KMS-11 (cell line): ENCODE data around the gene NAPB.

Source experiments
- H2AFZ ChIP-seq: fragments of 200-600 bp; sonication (generic); 2 replicates; pipeline ENCODE4 v1.6.1; 2016; ENCODE audit warnings: antibody characterized with exemption, mixed run types, low read depth
- H3K27ac ChIP-seq: fragments of 200-600 bp; sonication (generic); 2 replicates; pipeline ENCODE4 v1.6.1; 2016; ENCODE audit warnings: mild to moderate bottlenecking, mixed run types
- H3K27me3 ChIP-seq: fragments of 200-600 bp; sonication (generic); 2 replicates; pipeline ENCODE4 v1.6.1; 2017; ENCODE audit warnings: mild to moderate bottlenecking, low read depth, mixed run types, moderate library complexity; ENCODE audit not compliant: insufficient read depth
- H3K36me3 ChIP-seq: fragments of 200-600 bp; sonication (generic); 2 replicates; pipeline ENCODE4 v1.6.1; 2017; ENCODE audit warnings: mild to moderate bottlenecking, mixed run types; ENCODE audit not compliant: insufficient read depth
- H3K4me1 ChIP-seq: fragments of 200-600 bp; sonication (generic); 2 replicates; pipeline ENCODE4 v1.6.1; 2016; ENCODE audit warnings: mild to moderate bottlenecking, low read depth, mixed run types; ENCODE audit not compliant: poor library complexity, severe bottlenecking
- H3K4me2 ChIP-seq: fragments of 200-600 bp; sonication (generic); 2 replicates; pipeline ENCODE4 v1.7.0; 2016; ENCODE audit warnings: mild to moderate bottlenecking, mixed run types
- H3K4me3 ChIP-seq: fragments of 200-600 bp; sonication (generic); IDR thresholded peaks from 2 replicates; pipeline ENCODE4 v1.6.1; 2017; ENCODE audit warnings: low read depth, low read length, mixed read lengths; ENCODE audit not compliant: insufficient read depth
- H3K79me2 ChIP-seq: fragments of 200-600 bp; sonication (generic); 2 replicates; pipeline ENCODE4 v1.6.1; 2016; ENCODE audit warnings: low read depth, mixed run types; ENCODE audit not compliant: insufficient read depth
- H3K9ac ChIP-seq: fragments of 200-600 bp; sonication (generic); 2 replicates; pipeline ENCODE4 v1.6.1; 2016; ENCODE audit warnings: mild to moderate bottlenecking, mixed run types
- H4K20me1 ChIP-seq: fragments of 200-600 bp; sonication (generic); 2 replicates; pipeline ENCODE4 v1.6.1; 2016; ENCODE audit warnings: mild to moderate bottlenecking, mixed run types; ENCODE audit not compliant: insufficient read depth
- TF ChIP-seq, protein P1 (sequence below): fragments of 200-600 bp; sonication (generic); conservative IDR thresholded peaks from 2 replicates; pipeline ENCODE4 v1.6.1; 2017; ENCODE audit warnings: low read depth, mild to moderate bottlenecking, antibody characterized with exemption, low read length, moderate library complexity, mixed read lengths

Gene NAPB

DNA sequence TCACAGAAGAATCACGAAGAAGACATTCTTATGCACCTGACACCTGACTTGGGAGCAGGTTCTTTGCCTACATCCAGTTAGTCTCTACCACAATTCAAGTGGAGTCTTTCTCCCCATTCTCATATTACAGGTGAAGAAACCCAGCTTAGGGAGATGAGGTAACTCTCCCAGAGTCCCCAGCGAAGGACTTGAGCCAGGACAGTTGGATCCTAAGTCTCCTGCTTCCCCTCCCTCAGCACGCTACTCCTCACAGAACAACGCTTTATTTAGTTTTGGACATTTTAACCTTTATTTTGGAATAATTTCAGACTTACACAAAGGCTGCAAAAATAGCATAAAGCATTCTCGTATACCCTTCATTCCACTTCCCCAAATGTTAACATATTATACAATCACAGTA lies 17.4 kb upstream of the NAPB start:
- H3K27ac ChIP-seq: no peak overlapping the region
- H3K4me3 ChIP-seq: no peak overlapping the region
- no peak overlapping the region for H3K9ac ChIP-seq
- H4K20me1 ChIP-seq: no peaks in the 10 kb centered on the region
- H3K79me2 ChIP-seq: no peaks in the 10 kb centered on the region
- TF ChIP-seq, protein P1, sequence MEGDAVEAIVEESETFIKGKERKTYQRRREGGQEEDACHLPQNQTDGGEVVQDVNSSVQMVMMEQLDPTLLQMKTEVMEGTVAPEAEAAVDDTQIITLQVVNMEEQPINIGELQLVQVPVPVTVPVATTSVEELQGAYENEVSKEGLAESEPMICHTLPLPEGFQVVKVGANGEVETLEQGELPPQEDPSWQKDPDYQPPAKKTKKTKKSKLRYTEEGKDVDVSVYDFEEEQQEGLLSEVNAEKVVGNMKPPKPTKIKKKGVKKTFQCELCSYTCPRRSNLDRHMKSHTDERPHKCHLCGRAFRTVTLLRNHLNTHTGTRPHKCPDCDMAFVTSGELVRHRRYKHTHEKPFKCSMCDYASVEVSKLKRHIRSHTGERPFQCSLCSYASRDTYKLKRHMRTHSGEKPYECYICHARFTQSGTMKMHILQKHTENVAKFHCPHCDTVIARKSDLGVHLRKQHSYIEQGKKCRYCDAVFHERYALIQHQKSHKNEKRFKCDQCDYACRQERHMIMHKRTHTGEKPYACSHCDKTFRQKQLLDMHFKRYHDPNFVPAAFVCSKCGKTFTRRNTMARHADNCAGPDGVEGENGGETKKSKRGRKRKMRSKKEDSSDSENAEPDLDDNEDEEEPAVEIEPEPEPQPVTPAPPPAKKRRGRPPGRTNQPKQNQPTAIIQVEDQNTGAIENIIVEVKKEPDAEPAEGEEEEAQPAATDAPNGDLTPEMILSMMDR: no peak
- no peaks in the 10 kb centered on the region for H3K36me3 ChIP-seq
- H3K27me3 ChIP-seq: no peaks in the 10 kb centered on the region
- H2AFZ ChIP-seq: no peak overlapping the region
- H3K4me1 ChIP-seq: no peaks in the 10 kb centered on the region
- H3K4me2 ChIP-seq: no peak overlapping the region

DNA sequence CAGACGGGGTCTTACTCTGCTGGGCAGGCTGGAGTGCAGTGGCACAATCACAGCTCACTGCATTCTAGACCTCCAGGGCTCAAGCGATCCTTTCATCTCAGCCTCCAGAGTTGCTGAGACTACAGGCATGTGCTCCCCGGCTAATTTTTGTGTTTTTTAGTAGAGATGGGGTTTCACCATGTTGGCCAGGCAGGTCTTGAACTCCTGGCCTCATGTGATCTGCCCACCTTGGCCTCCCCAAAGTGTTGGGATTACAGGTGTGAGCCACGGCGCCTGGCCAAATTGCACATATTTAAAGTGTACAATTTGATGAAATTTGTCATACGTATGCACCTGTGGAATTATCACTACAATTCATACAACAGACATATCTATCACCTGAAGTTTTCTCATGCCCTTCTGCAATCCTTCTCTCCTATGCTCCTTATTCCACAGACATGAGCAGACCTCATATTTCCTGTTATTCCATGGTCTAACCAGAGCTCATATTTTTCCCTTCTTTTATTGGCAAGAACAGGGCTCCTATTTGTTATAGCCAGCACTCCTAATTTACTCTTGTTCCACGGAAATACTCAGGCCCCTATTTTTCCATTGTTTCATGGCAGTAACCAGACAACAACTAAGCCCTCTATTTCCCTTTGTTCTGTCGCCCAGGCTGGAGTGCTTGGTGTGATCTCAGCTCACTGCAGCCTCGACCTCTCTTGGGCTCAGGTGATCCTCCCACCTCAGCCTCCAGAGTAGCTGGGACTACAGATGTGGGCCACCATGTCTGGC lies 16.0 kb upstream of the NAPB start:
- Histone ChIP-seq H3K36me3 (no peaks in the 10 kb centered on the region), H3K4me1 (no peaks in the 10 kb centered on the region), H3K79me2 (no peaks in the 10 kb centered on the region), H4K20me1 (no peaks in the 10 kb centered on the region), H3K27me3 (no peaks in the 10 kb centered on the region), H2AFZ (no peak overlapping the region), H3K27ac (no peak overlapping the region), H3K4me2 (no peak overlapping the region), H3K9ac (no peak overlapping the region), H3K4me3 (no peak overlapping the region)
- TF ChIP-seq, protein P1: no peak

DNA sequence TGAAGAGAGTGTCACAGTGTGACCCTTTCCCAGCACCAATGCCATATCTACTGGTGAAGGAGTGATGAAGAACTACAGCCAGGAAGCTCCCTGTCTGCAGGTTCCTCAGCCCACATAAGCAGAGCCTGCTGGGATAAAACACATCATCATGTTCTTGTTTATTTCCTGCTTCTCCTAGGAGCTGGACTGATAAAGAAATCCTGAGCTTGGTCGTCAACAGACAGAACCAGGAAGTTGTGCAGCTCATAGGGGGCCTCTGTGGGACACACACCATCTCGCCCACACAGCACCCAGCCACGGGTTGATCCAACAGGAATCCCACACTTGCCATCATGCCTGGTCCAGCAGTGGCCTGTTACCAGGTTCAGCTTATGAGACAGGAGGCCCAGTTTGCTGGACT lies 15.4 kb upstream of the NAPB start:
- H3K4me3 ChIP-seq: no peak overlapping the region
- no peak overlapping the region for H2AFZ ChIP-seq
- H3K4me2 ChIP-seq: no peak overlapping the region

DNA sequence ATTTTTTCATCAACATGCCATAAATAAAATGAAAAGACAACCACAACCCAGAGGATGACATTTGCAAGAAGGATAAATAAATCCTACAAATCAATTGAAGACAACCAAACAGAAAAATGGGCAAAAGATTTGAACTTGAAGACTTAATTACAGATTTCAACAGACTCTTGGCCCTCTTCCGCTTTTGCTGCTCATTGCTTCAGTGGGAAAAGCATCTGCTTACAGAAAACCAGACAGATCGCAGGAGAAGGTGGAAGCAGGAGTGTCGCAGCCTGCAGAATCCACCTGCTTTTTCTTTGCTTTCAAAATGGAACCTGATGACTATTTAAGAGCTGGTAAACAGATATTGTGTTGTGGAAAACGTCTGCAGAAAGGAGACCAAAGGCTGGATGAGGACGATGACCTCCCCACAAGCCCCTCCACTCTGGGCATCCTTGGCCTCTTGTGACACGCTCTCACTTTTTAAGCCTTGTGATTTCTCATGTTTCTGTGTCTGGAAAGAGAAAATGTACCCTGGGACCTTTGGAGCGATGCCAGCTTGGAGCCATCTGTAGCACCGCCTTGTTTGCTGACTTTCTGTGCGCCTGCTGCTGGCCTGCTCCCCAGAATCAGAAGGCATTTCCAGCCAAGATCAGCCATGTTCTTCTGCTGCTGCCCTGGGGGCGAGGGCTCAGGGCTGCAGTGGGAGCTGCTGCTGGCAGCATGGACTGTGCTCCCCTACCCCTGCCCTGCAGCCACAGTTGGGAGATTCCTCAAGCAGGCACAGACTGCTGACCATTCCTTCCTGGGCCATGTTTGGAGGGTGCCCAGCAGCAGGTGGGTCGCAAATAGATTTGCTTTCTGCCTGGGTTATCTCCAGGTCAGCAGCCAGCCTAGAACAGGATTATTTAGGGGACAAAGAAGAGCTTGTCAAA lies 14.6 kb upstream of the NAPB start:
- Histone ChIP-seq H3K9ac (no peak overlapping the region), H4K20me1 (no peaks in the 10 kb centered on the region)

More for the DNA sequence above, 15.4 kb upstream of the NAPB start:
- TF ChIP-seq, protein P1: no peak
- Histone ChIP-seq H3K9ac (no peak overlapping the region), H3K4me1 (no peaks in the 10 kb centered on the region), H3K79me2 (no peaks in the 10 kb centered on the region), H3K27ac (no peak overlapping the region), H3K27me3 (no peaks in the 10 kb centered on the region), H4K20me1 (no peaks in the 10 kb centered on the region), H3K36me3 (no peaks in the 10 kb centered on the region)

More for the DNA sequence above, 14.6 kb upstream of the NAPB start:
- H3K4me3 ChIP-seq: no peak overlapping the region
- no peak overlapping the region for H2AFZ ChIP-seq
- H3K27me3 ChIP-seq: no peaks in the 10 kb centered on the region
- no peaks in the 10 kb centered on the region for H3K36me3 ChIP-seq
- H3K27ac ChIP-seq: no peak overlapping the region
- H3K79me2 ChIP-seq: no peaks in the 10 kb centered on the region
- H3K4me1 ChIP-seq: no peaks in the 10 kb centered on the region
- TF ChIP-seq, protein P1: no peak
- no peak overlapping the region for H3K4me2 ChIP-seq
